ENCODE measurements around the gene SIL1.

SIL1 gene

DNA sequence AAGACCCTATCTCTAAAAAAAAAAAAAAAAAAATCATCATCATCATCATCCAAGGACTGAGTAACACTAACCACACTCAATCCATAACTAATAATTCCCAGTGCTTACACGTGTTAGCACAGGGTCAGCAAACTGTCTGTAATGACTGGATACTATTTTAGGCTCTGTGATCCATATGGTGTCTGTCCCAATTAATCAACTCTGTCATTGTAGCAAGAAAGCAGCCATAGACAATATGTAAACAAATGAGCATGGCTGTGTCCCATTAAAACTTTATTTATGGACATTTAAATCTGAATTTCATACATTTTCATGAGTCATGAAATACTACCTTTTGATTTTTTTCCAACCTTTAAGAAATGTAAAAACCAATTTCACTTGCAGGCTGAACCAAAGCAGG is 148.4 kb downstream of the SIL1 start:
- peak; percentile 18 for DNase-seq
- Histone ChIP-seq H3K36me3 (ENCODE audit: control insufficient read depth in 1 of 2, insufficient read depth in 2 of 2, low read depth in 1 of 2, low read length in 2 of 2) (peaks cover 0 to 12% of the 10 kb centered on the region in 2 experiments), H2BK12ac (ENCODE audit: low read length in 2 of 2) (no peak overlapping the region), H3K9me3 (ENCODE audit: control insufficient read depth, low read length) (no peaks in the 10 kb centered on the region), H3K4me2 (ENCODE audit: low read length, poor library complexity, severe bottlenecking) (no peak overlapping the region), H2BK15ac (ENCODE audit: low read depth, poor library complexity, severe bottlenecking) (no peak overlapping the region), H3K79me1 (replicated peaks; ENCODE audit: low read length, poor library complexity, severe bottlenecking) (peaks cover 15% of the 10 kb centered on the region), H3K27me3 (ENCODE audit: control insufficient read depth in 1 of 2, insufficient read depth in 1 of 2, low read length in 2 of 2) (no peaks in the 10 kb centered on the region), H4K91ac (ENCODE audit: low read length) (no peak overlapping the region), H3K14ac (ENCODE audit: low read length in 2 of 2) (no peak overlapping the region), H4K8ac (ENCODE audit: low read length) (no peak overlapping the region), H3K4me3 (ENCODE audit: insufficient read depth in 1 of 2, low read depth in 1 of 2, low read length in 2 of 2) (no peak overlapping the region), H3K18ac (ENCODE audit: low read depth in 1 of 2, low read length in 2 of 2) (no peak overlapping the region), H3K4ac (ENCODE audit: low read depth in 1 of 2, low read length in 2 of 2) (no peak overlapping the region), H3K4me1 (ENCODE audit: control insufficient read depth, insufficient read depth, low read depth, low read length) (no peaks in the 10 kb centered on the region), H2AK5ac (ENCODE audit: low read length, severe bottlenecking) (no peak overlapping the region), H2BK120ac (ENCODE audit: low read depth, low read length) (no peak overlapping the region), H3K27ac (ENCODE audit: low read length, poor library complexity, severe bottlenecking) (no peak overlapping the region), H3K23ac (ENCODE audit: low read length in 2 of 2) (no peak overlapping the region), H3K9ac (ENCODE audit: low read length) (no peak overlapping the region), H2BK5ac (ENCODE audit: low read depth, low read length, poor library complexity, severe bottlenecking) (no peak overlapping the region), H2AFZ (ENCODE audit: low read depth, low read length) (no peak overlapping the region)
- WGBS, result 67% methylated on average over 1 of the region's 1 CpG

DNA sequence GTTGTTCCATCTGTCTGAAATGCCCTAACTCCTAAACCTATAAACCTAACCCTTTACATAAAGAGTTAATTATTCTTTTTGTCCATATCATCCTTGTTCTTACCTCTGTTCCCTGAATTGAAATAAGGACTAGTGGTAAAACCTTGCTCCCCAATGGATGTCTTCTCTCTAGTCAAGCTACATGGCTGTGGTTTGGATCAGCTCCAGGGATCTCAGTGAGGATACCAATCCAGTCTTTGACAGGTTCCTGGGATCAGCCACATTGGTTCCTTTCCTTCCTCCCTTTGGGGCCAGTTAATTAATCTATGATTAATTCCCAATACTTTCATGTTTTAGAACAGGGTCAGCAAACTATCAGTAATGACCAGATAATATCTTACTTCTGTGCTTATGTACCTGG is 151.6 kb downstream of the SIL1 start:
- Histone ChIP-seq H3K4me3 (ENCODE audit: insufficient read depth in 1 of 2, low read depth in 1 of 2, low read length in 2 of 2) (no peak overlapping the region), H2BK15ac (ENCODE audit: low read depth, poor library complexity, severe bottlenecking) (no peak overlapping the region), H3K18ac (ENCODE audit: low read depth in 1 of 2, low read length in 2 of 2) (no peak overlapping the region), H3K27ac (ENCODE audit: low read length, poor library complexity, severe bottlenecking) (no peak overlapping the region), H4K91ac (ENCODE audit: low read length) (no peak overlapping the region), H3K4me2 (ENCODE audit: low read length, poor library complexity, severe bottlenecking) (no peak overlapping the region), H2AFZ (ENCODE audit: low read depth, low read length) (no peak overlapping the region), H2BK12ac (ENCODE audit: low read length in 2 of 2) (no peak overlapping the region), H3K27me3 (ENCODE audit: control insufficient read depth in 1 of 2, insufficient read depth in 1 of 2, low read length in 2 of 2) (no peaks in the 10 kb centered on the region), H2BK120ac (ENCODE audit: low read depth, low read length) (no peak overlapping the region), H3K4ac (ENCODE audit: low read depth in 1 of 2, low read length in 2 of 2) (no peak overlapping the region), H4K8ac (ENCODE audit: low read length) (no peak overlapping the region), H3K4me1 (ENCODE audit: control insufficient read depth, insufficient read depth, low read depth, low read length) (no peaks in the 10 kb centered on the region), H3K79me1 (replicated peaks; ENCODE audit: low read length, poor library complexity, severe bottlenecking) (peaks cover 7% of the 10 kb centered on the region), H2BK5ac (ENCODE audit: low read depth, low read length, poor library complexity, severe bottlenecking) (no peak overlapping the region), H3K23ac (ENCODE audit: low read length in 2 of 2) (no peak overlapping the region), H3K14ac (ENCODE audit: low read length in 2 of 2) (no peak overlapping the region), H3K9ac (ENCODE audit: low read length) (no peak overlapping the region), H3K36me3 (ENCODE audit: control insufficient read depth in 1 of 2, insufficient read depth in 2 of 2, low read depth in 1 of 2, low read length in 2 of 2) (peaks cover 0 to 12% of the 10 kb centered on the region in 2 experiments), H2AK5ac (ENCODE audit: low read length, severe bottlenecking) (no peak overlapping the region), H3K9me3 (ENCODE audit: control insufficient read depth, low read length) (no peaks in the 10 kb centered on the region)
- DNase-seq, result no peak

DNA sequence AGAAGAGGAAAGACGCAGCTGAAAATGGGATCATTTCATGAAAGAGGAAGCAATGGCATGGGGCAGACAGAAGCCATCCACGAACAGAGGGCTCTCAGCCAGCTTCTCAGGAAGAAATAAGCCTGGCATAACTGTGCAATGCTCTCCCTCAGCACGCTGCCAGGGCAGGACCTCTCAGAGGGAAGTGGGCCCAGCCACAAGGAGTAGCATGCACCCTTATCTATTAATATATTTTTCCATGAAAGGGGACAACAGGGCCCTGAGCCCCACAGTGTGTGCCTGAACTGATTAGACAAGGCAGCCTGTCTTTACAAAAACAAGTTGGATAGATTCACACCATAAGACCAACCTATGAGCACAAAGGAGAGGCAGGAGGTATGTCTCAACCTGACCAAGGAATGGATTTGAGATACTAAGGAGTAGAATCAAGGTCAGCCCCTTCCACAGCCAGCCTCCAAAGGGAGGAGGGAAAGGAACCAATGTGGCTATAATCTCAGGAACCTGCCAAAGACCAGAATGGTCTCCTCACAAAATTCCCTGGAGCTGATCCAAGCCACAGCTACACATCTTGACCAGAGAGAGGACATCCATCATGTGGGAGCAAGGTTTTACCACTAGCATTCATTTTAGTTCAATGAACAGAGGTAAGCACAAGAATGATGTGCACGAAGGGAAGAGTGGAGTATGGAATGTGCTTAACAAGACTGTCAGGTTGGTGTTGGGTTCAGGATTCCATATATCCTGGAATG is 154.8 kb downstream of the SIL1 start:
- no peak overlapping the region for H4K8ac ChIP-seq (ENCODE audit: low read length)
- H3K27ac ChIP-seq (ENCODE audit: low read length, poor library complexity, severe bottlenecking), result no peak overlapping the region
- WGBS, result 96% methylated on average over 4 of the region's 4 CpGs
- no peak overlapping the region for H3K23ac ChIP-seq (ENCODE audit: low read length in 2 of 2)
- no peak overlapping the region for H3K4me3 ChIP-seq (ENCODE audit: insufficient read depth in 1 of 2, low read depth in 1 of 2, low read length in 2 of 2)
- H3K79me1 ChIP-seq (replicated peaks; ENCODE audit: low read length, poor library complexity, severe bottlenecking), result peaks cover 7% of the 10 kb centered on the region
- H3K36me3 ChIP-seq (ENCODE audit: control insufficient read depth in 1 of 2, insufficient read depth in 2 of 2, low read depth in 1 of 2, low read length in 2 of 2), result peaks cover 3 to 12% of the 10 kb centered on the region in 2 experiments
- no peak overlapping the region for H2BK12ac ChIP-seq (ENCODE audit: low read length in 2 of 2)
- no peak overlapping the region for H2BK5ac ChIP-seq (ENCODE audit: low read depth, low read length, poor library complexity, severe bottlenecking)
- no peaks in the 10 kb centered on the region for H3K4me1 ChIP-seq (ENCODE audit: control insufficient read depth, insufficient read depth, low read depth, low read length)
- H2BK15ac ChIP-seq (ENCODE audit: low read depth, poor library complexity, severe bottlenecking), result no peak overlapping the region
- H2AFZ ChIP-seq (ENCODE audit: low read depth, low read length), result no peak overlapping the region
- H3K4me2 ChIP-seq (ENCODE audit: low read length, poor library complexity, severe bottlenecking), result no peak overlapping the region
- H3K4ac ChIP-seq (ENCODE audit: low read depth in 1 of 2, low read length in 2 of 2), result no peak overlapping the region
- DNase-seq, result no peak
- no peak overlapping the region for H3K9ac ChIP-seq (ENCODE audit: low read length)
- no peak overlapping the region for H2BK120ac ChIP-seq (ENCODE audit: low read depth, low read length)
- no peak overlapping the region for H2AK5ac ChIP-seq (ENCODE audit: low read length, severe bottlenecking)
- no peak overlapping the region for H4K91ac ChIP-seq (ENCODE audit: low read length)
- H3K27me3 ChIP-seq (ENCODE audit: control insufficient read depth in 1 of 2, insufficient read depth in 1 of 2, low read length in 2 of 2), result no peaks in the 10 kb centered on the region
- H3K14ac ChIP-seq (ENCODE audit: low read length in 2 of 2), result no peak overlapping the region
- H3K18ac ChIP-seq (ENCODE audit: low read depth in 1 of 2, low read length in 2 of 2), result no peak overlapping the region
- H3K9me3 ChIP-seq (ENCODE audit: control insufficient read depth, low read length), result peaks cover 8% of the 10 kb centered on the region

DNA sequence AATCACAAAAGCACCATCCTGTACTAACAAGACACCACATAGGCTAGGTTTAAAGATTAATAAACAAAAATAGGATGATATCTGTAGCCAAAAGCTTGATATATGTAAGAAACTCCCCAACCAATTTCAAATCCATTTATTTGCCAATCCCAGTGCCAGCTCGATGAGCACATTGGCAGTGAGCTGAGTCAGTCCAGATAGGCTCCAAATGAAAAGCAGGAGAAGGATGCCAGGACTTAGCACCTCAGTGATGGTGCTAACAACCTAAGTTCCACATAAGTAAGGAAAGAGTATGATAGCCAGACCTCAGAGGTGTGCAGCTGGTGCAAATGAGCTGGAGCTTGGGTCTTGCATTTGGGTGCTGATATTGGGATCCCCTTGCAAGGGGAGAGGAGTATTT is 158.1 kb downstream of the SIL1 start:
- H4K8ac ChIP-seq (ENCODE audit: low read length), result no peak overlapping the region
- no peaks in the 10 kb centered on the region for H3K4me1 ChIP-seq (ENCODE audit: control insufficient read depth, insufficient read depth, low read depth, low read length)
- 88% methylated on average over 1 of the region's 1 CpG for WGBS

More for the DNA sequence above, 158.1 kb downstream of the SIL1 start:
- Histone ChIP-seq H3K4ac (ENCODE audit: low read depth in 1 of 2, low read length in 2 of 2) (no peak overlapping the region), H3K27me3 (ENCODE audit: control insufficient read depth in 1 of 2, insufficient read depth in 1 of 2, low read length in 2 of 2) (no peaks in the 10 kb centered on the region), H3K4me2 (ENCODE audit: low read length, poor library complexity, severe bottlenecking) (no peak overlapping the region), H3K14ac (ENCODE audit: low read length in 2 of 2) (no peak overlapping the region), H3K9ac (ENCODE audit: low read length) (no peak overlapping the region), H3K4me3 (ENCODE audit: insufficient read depth in 1 of 2, low read depth in 1 of 2, low read length in 2 of 2) (no peak overlapping the region), H3K18ac (ENCODE audit: low read depth in 1 of 2, low read length in 2 of 2) (no peak overlapping the region), H2AK5ac (ENCODE audit: low read length, severe bottlenecking) (no peak overlapping the region), H3K9me3 (ENCODE audit: control insufficient read depth, low read length) (peaks cover 15% of the 10 kb centered on the region), H4K91ac (ENCODE audit: low read length) (no peak overlapping the region), H2BK5ac (ENCODE audit: low read depth, low read length, poor library complexity, severe bottlenecking) (no peak overlapping the region), H2BK12ac (ENCODE audit: low read length in 2 of 2) (no peak overlapping the region), H2BK120ac (ENCODE audit: low read depth, low read length) (no peak overlapping the region), H3K36me3 (ENCODE audit: control insufficient read depth in 1 of 2, insufficient read depth in 2 of 2, low read depth in 1 of 2, low read length in 2 of 2) (peaks cover 3 to 5% of the 10 kb centered on the region in 2 experiments), H2BK15ac (ENCODE audit: low read depth, poor library complexity, severe bottlenecking) (no peak overlapping the region), H3K23ac (ENCODE audit: low read length in 2 of 2) (no peak overlapping the region), H3K27ac (ENCODE audit: low read length, poor library complexity, severe bottlenecking) (no peak overlapping the region), H2AFZ (ENCODE audit: low read depth, low read length) (no peak overlapping the region), H3K79me1 (replicated peaks; ENCODE audit: low read length, poor library complexity, severe bottlenecking) (peaks cover 1% of the 10 kb centered on the region)
- DNase-seq, result no peak

Data from mesenchymal stem cell (in vitro differentiated cells and primary cell).